Transverse colon (tissue), 4 donors: ENCODE measurements around the gene CADM2.

ENCODE experiments used
- CTCF ChIP-seq, 5 experiments: fragments of 200-600 bp in 3 of 5; fragments of 450-650 bp in 2 of 5; sonication (generic) in 3 of 5; IDR thresholded peaks; 1 replicate in 2 of 5; 2 replicates in 3 of 5; pipeline ENCODE4 v1.5.1; 2016 to 2017; ENCODE audit warnings: antibody characterized with exemption in 5 of 5, inconsistent platforms in 3 of 5, mild to moderate bottlenecking in 2 of 5, moderate library complexity in 1 of 5
- EP300 ChIP-seq: sonication (generic); formaldehyde crosslinking; IDR thresholded peaks from one replicate; pipeline ENCODE4 v1.6.1; 2017; ENCODE audit warnings: antibody characterized with exemption, low read depth
- POLR2A ChIP-seq: fragments of 450-650 bp; IDR thresholded peaks from one replicate; pipeline ENCODE4 v1.6.1; 2016; ENCODE audit warnings: antibody characterized with exemption, mild to moderate bottlenecking, moderate library complexity
- POLR2AphosphoS5 ChIP-seq, 3 donors: sonication (generic); formaldehyde crosslinking; IDR thresholded peaks; one replicate each; pipeline ENCODE4 v1.6.1; 2016; ENCODE audit warnings: antibody characterized with exemption in 3 of 3

GRCh38 chr3:85394424-85394823 is 435.6 kb downstream of the CADM2 start:
- TF ChIP-seq POLR2A (no peak), CTCF (IDR thresholded peaks at IDR 0.05) (no peak), POLR2AphosphoS5 (IDR thresholded peaks at IDR 0.05) (no peak), EP300 (no peak)
